Endothelial cell of umbilical vein (primary cell): ENCODE measurements around the gene NR3C2.

Experiments
- CTCF ChIP-seq, 2 donors: IDR thresholded peaks; 1 replicate in 1 of 2; 2 replicates in 1 of 2; pipeline ENCODE4 v1.5.1; 2011; ENCODE audit warnings: low read length in 2 of 2, mild to moderate bottlenecking in 2 of 2, moderate library complexity in 2 of 2, control low read depth in 1 of 2, inconsistent platforms in 1 of 2, low read depth in 1 of 2; ENCODE audit not compliant: insufficient read depth in 1 of 2; ENCODE audit errors: extremely low read depth in 1 of 2
- EZH2 ChIP-seq: IDR thresholded peaks from 2 replicates; pipeline ENCODE4 v1.6.1; 2012; ENCODE audit warnings: borderline replicate concordance, low read depth, mild to moderate bottlenecking, moderate library complexity, low read length, inconsistent platforms; ENCODE audit not compliant: severe bottlenecking
- GATA2 ChIP-seq: IDR thresholded peaks from 2 replicates; pipeline ENCODE4 v1.7.0; 2011; ENCODE audit warnings: low read depth, mild to moderate bottlenecking, moderate library complexity, mixed read lengths, low read length; ENCODE audit not compliant: insufficient read length, insufficient read depth
- JUN ChIP-seq: IDR thresholded peaks from 2 replicates; pipeline ENCODE4 v1.6.1; 2011; ENCODE audit warnings: borderline replicate concordance, low read depth; ENCODE audit not compliant: insufficient read length, insufficient read depth
- MYC ChIP-seq: IDR thresholded peaks from one replicate; pipeline ENCODE4 v1.6.1; 2011; ENCODE audit warnings: mild to moderate bottlenecking, low read depth, low read length
- POLR2A ChIP-seq: IDR thresholded peaks from 2 replicates; pipeline ENCODE4 v1.6.1; 2012; ENCODE audit warnings: low read depth, mild to moderate bottlenecking, control low read depth, low read length
- POLR2AphosphoS5 ChIP-seq: IDR thresholded peaks from 2 replicates; pipeline ENCODE4 v1.6.1; 2012; ENCODE audit warnings: low read depth, mild to moderate bottlenecking, control low read depth, low read length, moderate library complexity; ENCODE audit not compliant: insufficient read depth
- TF ChIP-seq, protein P1 (sequence below): IDR thresholded peaks from 2 replicates; pipeline ENCODE4 v1.6.1; 2011; ENCODE audit not compliant: insufficient read depth, insufficient read length

GRCh38 chr4:148110169-148110568 is 332.0 kb downstream of the NR3C2 start:
- TF ChIP-seq CTCF (IDR thresholded peaks at IDR 0.05; ENCODE audit: extremely low read depth in 1 of 2, insufficient read depth in 1 of 2, low read depth in 1 of 2, low read length in 2 of 2) (no peak), POLR2A (no peak), POLR2AphosphoS5 (no peak), EZH2 (no peak), JUN (no peak), GATA2 (no peak), MYC (no peak)
- TF ChIP-seq, protein P1, sequence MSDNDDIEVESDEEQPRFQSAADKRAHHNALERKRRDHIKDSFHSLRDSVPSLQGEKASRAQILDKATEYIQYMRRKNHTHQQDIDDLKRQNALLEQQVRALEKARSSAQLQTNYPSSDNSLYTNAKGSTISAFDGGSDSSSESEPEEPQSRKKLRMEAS = no peak
